ENCODE data around the gene RAPGEFL1. TPM values are rescaled to one million over a fixed set of nuclear protein-coding genes. Genes with fewer than 3 reads are reported as not detected.

RAPGEFL1 gene
- total and polyA plus RNA-seq, 2 of the 8 experiments (the other 6 are each of a cell fraction or from before 2014, with no cell fraction given), result 20.0 to 20.2 TPM

- H2BK20ac ChIP-seq (ENCODE audit: low read length), result no peak overlapping the region
- FAIRE-seq (no peak), DNase-seq (ENCODE audit: low read depth in 1 of 2, low spot score in 2 of 2) (no peak)
- H3K23ac ChIP-seq (ENCODE audit: insufficient read length), result no peak overlapping the region
- H4K5ac ChIP-seq (ENCODE audit: insufficient read length, low read depth, low read length), result no peak overlapping the region
- no peak for TF ChIP-seq CBX8 (IDR thresholded peaks at IDR 0.05; ENCODE audit: borderline replicate concordance, low read depth, low read length)
- TF ChIP-seq SRF (IDR thresholded peaks at IDR 0.05; ENCODE audit: low read depth, low read length), result no peak
- TF ChIP-seq ASH2L (IDR thresholded peaks at IDR 0.05; ENCODE audit: low read length), result no peak
- no peak for TF ChIP-seq CTCF (IDR thresholded peaks at IDR 0.05; ENCODE audit: control extremely low read depth in 1 of 3, insufficient read depth in 1 of 3, low read depth in 1 of 3, low read length in 3 of 3)
- no peak for TF ChIP-seq SP4 (IDR thresholded peaks at IDR 0.05; ENCODE audit: low read length)
- TF ChIP-seq YY1 (IDR thresholded peaks at IDR 0.05; ENCODE audit: low read depth, low read length), result no peak
- no peak overlapping the region for H4K91ac ChIP-seq (replicated peaks; ENCODE audit: insufficient read length, low read length)
- no peaks in the 10 kb centered on the region for H3K79me2 ChIP-seq (ENCODE audit: control insufficient read depth in 1 of 2, insufficient read depth in 2 of 2, low read length in 2 of 2)
- no peak overlapping the region for H2BK5ac ChIP-seq (ENCODE audit: low read depth, low read length)
- H3K27ac ChIP-seq (ENCODE audit: low read depth, low read length), result no peak overlapping the region
- H3K18ac ChIP-seq (ENCODE audit: extremely low read depth, low read length), result no peak overlapping the region
- H2AK5ac ChIP-seq (ENCODE audit: low read depth, low read length), result no peak overlapping the region
- H3K36me3 ChIP-seq (ENCODE audit: control insufficient read depth in 2 of 4, insufficient read depth in 4 of 4, low read length in 3 of 4), result peaks cover 28 to 39% (median 31%) of the 10 kb centered on the region in 4 experiments
- H3K14ac ChIP-seq (ENCODE audit: insufficient read length), result no peak overlapping the region
- H3K4me3 ChIP-seq (ENCODE audit: extremely low read depth in 1 of 4, insufficient read depth in 2 of 4, low read depth in 3 of 4, low read length in 4 of 4), result no peak overlapping the region
- no peak overlapping the region for H3K9ac ChIP-seq (replicated peaks in 1 of 4; ENCODE audit: extremely low read depth in 1 of 4, low read depth in 3 of 4, low read length in 3 of 4)
- H3K27me3 ChIP-seq (replicated peaks in 1 of 4; ENCODE audit: control insufficient read depth in 3 of 4, extremely low read depth in 1 of 4, insufficient read depth in 3 of 4, low read length in 3 of 4), result no peaks in the 10 kb centered on the region
- H3K4me1 ChIP-seq (replicated peaks in 1 of 4; ENCODE audit: control insufficient read depth in 3 of 4, insufficient read depth in 4 of 4, low read length in 3 of 4), result peaks cover 4 to 15% (median 9%) of the 10 kb centered on the region in 4 experiments; a peak in 6 of 7 replicates
- 92% methylated on average over 1 of the region's 1 CpG; no CpG with 5 or more reads in 1 of the 2 experiments for WGBS, 2 experiments (ENCODE audit: extremely low coverage in 1 of 2, insufficient coverage in 1 of 2, insufficient read length in 1 of 2, insufficient replicate concordance in 2 of 2, low coverage in 1 of 2, low lambda C conversion rate in 2 of 2, missing lambda C conversion rate in 1 of 2)
- CTCF ChIA-PET (ENCODE audit: partially characterized antibody), result interaction anchor here (0.6 to 7.3 kb wide), 9 partner anchors 8 to 161 kb away, joined by 3 to 59 read pairs (median 5); partner anchors contain the start of gene CASC3
- no peak overlapping the region for H2AFZ ChIP-seq (ENCODE audit: low read length)
- H2BK12ac ChIP-seq (ENCODE audit: low read depth, low read length), result no peak overlapping the region
- H4K20me1 ChIP-seq (replicated peaks in 1 of 2; ENCODE audit: control insufficient read depth in 1 of 2, insufficient read depth in 2 of 2, low read length in 2 of 2), result peaks cover 4 to 11% of the 10 kb centered on the region in 2 experiments
- H3K9me3 ChIP-seq (ENCODE audit: insufficient read depth in 2 of 2, low read depth in 1 of 2, low read length in 1 of 2), result no peaks in the 10 kb centered on the region
- no peak overlapping the region for H2BK15ac ChIP-seq (ENCODE audit: low read length)
- peaks cover 2% of the 10 kb centered on the region; the same call in 1 of the 2 replicates for H3K23me2 ChIP-seq (ENCODE audit: low read depth, low read length)
- H3K4me2 ChIP-seq (ENCODE audit: insufficient read depth in 1 of 2, low read depth in 2 of 2, low read length in 2 of 2), result no peak overlapping the region
- no peaks in the 10 kb centered on the region for H3K79me1 ChIP-seq (ENCODE audit: low read depth, low read length)
- H3K4ac ChIP-seq (replicated peaks; ENCODE audit: insufficient read length, low read depth, low read length), result no peak overlapping the region
- H3K56ac ChIP-seq (replicated peaks; ENCODE audit: insufficient read length, low read depth, low read length), result no peak overlapping the region
- POLR2A ChIA-PET (ENCODE audit: partially characterized antibody), result interaction anchor here (0.6 to 9.1 kb wide), 10 partner anchors 10 to 61 kb away, joined by 3 to 105 read pairs (median 5); partner anchors contain the start of gene CASC3
- no peak overlapping the region; the same call in 1 of the 2 replicates for H4K8ac ChIP-seq (ENCODE audit: extremely low read depth, insufficient read depth, low read length)
- H2BK120ac ChIP-seq (replicated peaks; ENCODE audit: low read depth, low read length), result no peak overlapping the region
Observed at GRCh38 chr17:40174514-40174913, 2.8 kb upstream of the RAPGEFL1 start.

Measured in H1 (cell line).